ENCODE results near the gene KCNJ10.

- no peak for TF ChIP-seq CTCF (conservative IDR thresholded peaks at IDR 0.05; ENCODE audit: low read length)
- TF ChIP-seq EZH2phosphoT487 (IDR thresholded peaks at IDR 0.05; ENCODE audit: borderline replicate concordance, low read depth, low read length) = no peak
These were observed 42.4 kb upstream of the KCNJ10 start for GRCh38 chr1:160112357-160112756.
